Heart right ventricle (tissue), 16 donors: ENCODE measurements around the gene ENKD1. TPM values are rescaled to one million over a fixed set of nuclear protein-coding genes. Genes with fewer than 3 reads are reported as not detected.

ENCODE experiments used
- ATAC-seq, 8 donors: fragments of 200-7000 bp; cut with Tn5 transposase; one replicate each; pipeline ENCODE4 v1.9.1; 2020; ENCODE audit warnings: mild to moderate bottlenecking in 8 of 8, moderate library complexity in 8 of 8, moderate number of reproducible peaks in 1 of 8
- DNase-seq, 2 donors: peaks; one replicate each; pipeline ENCODE4 v3.0.0-alpha.2; 2020
- H3K27ac ChIP-seq, 10 donors: fragments of 200-600 bp; sonication (generic) in 2 of 10; one replicate each; pipeline versions ENCODE4 v1.5.0 to v1.8.0; 2020 to 2022; ENCODE audit warnings: mild to moderate bottlenecking in 3 of 10
- H3K27me3 ChIP-seq, 7 donors: fragments of 200-600 bp; one replicate each; pipeline ENCODE4 v1.8.0; 2021 to 2022; ENCODE audit warnings: mild to moderate bottlenecking in 2 of 7
- H3K36me3 ChIP-seq, 9 donors: fragments of 200-600 bp; sonication (generic) in 1 of 9; one replicate each; pipeline versions ENCODE4 v1.5.0 to v1.8.0; 2020 to 2022; ENCODE audit warnings: mild to moderate bottlenecking in 2 of 9
- H3K4me1 ChIP-seq, 9 donors: fragments of 200-600 bp; sonication (generic) in 1 of 9; one replicate each; pipeline versions ENCODE4 v1.5.0 to v1.8.0; 2020 to 2022; ENCODE audit warnings: mild to moderate bottlenecking in 4 of 9
- H3K4me3 ChIP-seq, 10 donors: fragments of 200-600 bp; sonication (generic) in 2 of 10; one replicate each; pipeline versions ENCODE4 v1.5.0 to v1.8.0; 2020 to 2022; ENCODE audit warnings: mild to moderate bottlenecking in 7 of 10, moderate library complexity in 2 of 10
- H3K9me3 ChIP-seq, 11 donors: fragments of 200-600 bp in 10 of 11; sonication (generic) in 2 of 11; one replicate each; pipeline versions ENCODE4 v1.5.0 to v1.8.0; 2013 to 2022; ENCODE audit warnings: mild to moderate bottlenecking in 2 of 11, control low read depth in 1 of 11, moderate library complexity in 1 of 11
- CTCF ChIP-seq, 9 donors: fragments of 200-600 bp; sonication (generic) in 2 of 9; IDR thresholded peaks; one replicate each; pipeline versions ENCODE4 v1.5.0 to v1.8.0; 2021 to 2022; ENCODE audit warnings: antibody characterized with exemption in 9 of 9, mild to moderate bottlenecking in 5 of 9, moderate library complexity in 1 of 9
- WGBS, 2 donors: extraction: QIAGEN DNeasy Blood & Tissue Kit; methylation state at CpG; one replicate each; pipeline ENCODE4 v1.1.7; 2013; ENCODE audit warnings: inconsistent platforms in 1 of 2; 5-methylcytosine and 5-hydroxymethylcytosine counted together
- intact Hi-C, 10 donors: fragments of 100-400 bp; cut with DNase I; formaldehyde crosslinking; loops; one replicate each; pipeline versions ENCODE4 v1.11.1 to v1.14.2; 2022
- polyA plus RNA-seq, 2 donors: library from polyadenylated mRNA; stranded (reverse); fragments of 200-250 nt; gene quantifications; one replicate each; pipeline ENCODE4 v1.2.3, GENCODE V29; 2013
- total RNA-seq, 10 donors: library from RNA; stranded (reverse); fragmentation: NEBNext Ultra II Directional in 3 of 10; extraction: Animal tissue kit (Norgen Biotek cat#: 25700) in 3 of 10; gene quantifications; one replicate each; pipeline versions ENCODE4 v1.2.1 to v1.2.4, GENCODE V29; 2021 to 2023
- donor health status: Arrhythmogenic right ventricular cardiomyopathy.
- donor health status: ischemic (EF 13 %, LVEDD 7.1; RV severe dilation, severe dysfunction).
- donor health status: healthy with polysubstance abuse.
- donor health status: DM: no; HTN: yes; CAD: no.
- donor health status: DM: no; HTN: no; CAD: no.
- donor health status: ischemic (EF 25% LVEDD 6.9; RV normal size, moderate dysfunction).
- donor health status: ischemic (EF 25% LVEDD 5.7; RV mildly dilated, moderate dysfunction).
- donor health status: healthy.
- donor health status: DM: yes; HTN: yes; CAD: no.
- donor health status: Ischemic cardiomyopathy.
- donor health status: ischemic (EF 35%, LVEDD 5.7; RV mildly dilated, moderate dysfunction).
- donor health status: nonischemic (EF 11% LVEDD 7.7; RV severe dilation, severe dysfunction).
- donor health status: DM: yes; HTN: yes; CAD: no.
- donor health status: PGD.
- donor health status: ischemic (EF 29% LVEDD 5.4; RV normal size, mild dysfunction).
- donor health status: nonischemic (EF 23%, LVEDD 6.1; RV moderate dilation, normal function).

The ENKD1 gene
- total and polyA plus RNA-seq, 12 donors = 3.6 to 30.9 (median 8.5) TPM

- no peak for ATAC-seq
- no peak for DNase-seq
- 85 to 90% methylated on average over 5 of the region's 5 CpGs for WGBS, 2 donors
These were observed 47.2 kb upstream of the ENKD1 start for GRCh38 chr16:67713647-67714273.

DNA sequence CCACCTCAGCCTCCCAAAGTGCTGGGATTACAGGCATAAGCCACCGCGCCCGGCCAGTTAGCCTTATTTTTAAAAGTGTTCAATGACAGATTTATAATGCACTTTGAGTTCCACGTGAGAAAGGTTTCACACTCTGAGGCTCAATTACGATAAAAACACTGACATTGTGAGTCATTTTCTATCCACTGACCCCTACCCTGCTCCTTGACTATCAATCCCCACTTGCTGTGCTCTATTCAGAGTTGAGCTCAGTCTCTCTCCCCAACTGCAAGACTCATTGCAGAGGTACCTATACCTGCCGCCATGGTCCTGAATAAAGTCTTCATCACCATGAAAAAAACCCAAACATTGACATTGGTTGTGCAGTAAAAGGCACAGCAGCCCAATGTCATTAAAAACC lies 44.1 kb upstream of the ENKD1 start:
- DNase-seq (no peak), ATAC-seq (no peak)
- Histone ChIP-seq H3K36me3 (peaks cover 0 to 4% (median 0%) of the 10 kb centered on the region in 9 donors), H3K27me3 (no peaks in the 10 kb centered on the region), H3K4me3 (no peak overlapping the region), H3K4me1 (peaks cover 0 to 21% (median 0%) of the 10 kb centered on the region in 9 donors), H3K9me3 (no peaks in the 10 kb centered on the region), H3K27ac (no peak overlapping the region)
- WGBS, 2 donors = 93 to 95% methylated on average over 6 of the region's 6 CpGs
- no peak for TF ChIP-seq CTCF (IDR thresholded peaks at IDR 0.05)
- intact Hi-C loops = loop anchor here in 1 of 10 donors (5.0 kb wide), 1 partner anchor 33 kb away; no protein-coding TSS in a partner anchor

More at GRCh38 chr16:67713647-67714273, 47.2 kb upstream of the ENKD1 start:
- H3K4me3 ChIP-seq = no peak overlapping the region
- intact Hi-C loops = loop anchor here in 1 of 10 donors (5.0 kb wide), 1 partner anchor 36 kb away; no protein-coding TSS in a partner anchor
- no peak overlapping the region for H3K27ac ChIP-seq
- TF ChIP-seq CTCF (IDR thresholded peaks at IDR 0.05) = no peak
- H3K9me3 ChIP-seq = no peaks in the 10 kb centered on the region
- peaks cover 0 to 4% (median 0%) of the 10 kb centered on the region in 9 donors for H3K36me3 ChIP-seq
- H3K27me3 ChIP-seq = no peaks in the 10 kb centered on the region
- H3K4me1 ChIP-seq = peaks cover 0 to 32% (median 12%) of the 10 kb centered on the region in 9 donors

DNA sequence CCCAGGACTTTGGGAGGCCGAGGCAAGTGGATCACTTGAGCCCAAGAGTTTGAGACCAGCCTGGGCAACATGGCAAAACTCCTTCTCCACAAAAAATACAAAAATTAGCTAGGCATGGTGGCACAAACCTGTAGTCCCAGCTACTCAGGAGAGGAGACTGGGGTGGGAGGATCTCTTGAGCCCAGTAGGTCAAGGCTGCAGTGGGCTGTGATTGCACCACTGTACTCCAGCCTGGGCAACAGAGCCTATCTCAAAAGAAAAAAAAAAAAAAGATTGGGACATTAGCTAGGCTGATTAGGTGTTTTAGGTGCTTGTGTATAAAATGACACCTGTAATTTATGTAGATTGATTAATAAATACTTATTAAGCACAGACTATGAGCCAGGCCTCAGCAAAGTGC lies 42.5 kb upstream of the ENKD1 start:
- ATAC-seq (no peak), DNase-seq (no peak)
- no peaks in the 10 kb centered on the region for H3K9me3 ChIP-seq
- H3K4me1 ChIP-seq = peaks cover 0 to 14% (median 6%) of the 10 kb centered on the region in 9 donors
- no peak overlapping the region for H3K27ac ChIP-seq
- intact Hi-C loops = no loop called here
- 93 to 100% methylated on average over 1 of the region's 1 CpG for WGBS, 2 donors
- no peak for TF ChIP-seq CTCF (IDR thresholded peaks at IDR 0.05)
- no peaks in the 10 kb centered on the region for H3K27me3 ChIP-seq
- H3K4me3 ChIP-seq = no peak overlapping the region
- peaks cover 0 to 6% (median 0%) of the 10 kb centered on the region in 9 donors for H3K36me3 ChIP-seq

GRCh38 chr16:67708368-67708771 lies 41.8 kb upstream of the ENKD1 start:
- Histone ChIP-seq H3K27ac (no peak overlapping the region), H3K4me1 (peaks cover 0 to 18% (median 8%) of the 10 kb centered on the region in 9 donors), H3K36me3 (peaks cover 0 to 6% (median 0%) of the 10 kb centered on the region in 9 donors), H3K4me3 (no peak overlapping the region), H3K9me3 (no peaks in the 10 kb centered on the region), H3K27me3 (no peaks in the 10 kb centered on the region)
- intact Hi-C loops = no loop called here
- no peak for TF ChIP-seq CTCF (IDR thresholded peaks at IDR 0.05)
- no peak for DNase-seq
- WGBS, 2 donors = 54 to 72% methylated on average over 2 of the region's 2 CpGs
- peak in 2 of 8 donors; percentile 25 to 47 for ATAC-seq
